GM18499 (cell line): Measurements from ENCODE around the gene CENPH.
"Not testable (repeated sequence)": the region's sequence is repeated elsewhere in the genome, so short reads cannot be mapped to it uniquely, and the experiment has no call there.

Experiments used
- ATAC-seq: cut with Tn5 transposase; IDR thresholded peaks from one replicate; pipeline ENCODE4 v1.9.1; 2021; ENCODE audit warnings: moderate number of reproducible peaks; ENCODE audit not compliant: insufficient read depth, unreplicated experiment

Gene CENPH

GRCh38 chr5:69189162-69190086, at the start of gene CENPH:
CENPH (plus strand) TSS chr5:69189583; CDS start chr5:69189635, 52 bp downstream.
- peak; percentile 56 for ATAC-seq

DNA sequence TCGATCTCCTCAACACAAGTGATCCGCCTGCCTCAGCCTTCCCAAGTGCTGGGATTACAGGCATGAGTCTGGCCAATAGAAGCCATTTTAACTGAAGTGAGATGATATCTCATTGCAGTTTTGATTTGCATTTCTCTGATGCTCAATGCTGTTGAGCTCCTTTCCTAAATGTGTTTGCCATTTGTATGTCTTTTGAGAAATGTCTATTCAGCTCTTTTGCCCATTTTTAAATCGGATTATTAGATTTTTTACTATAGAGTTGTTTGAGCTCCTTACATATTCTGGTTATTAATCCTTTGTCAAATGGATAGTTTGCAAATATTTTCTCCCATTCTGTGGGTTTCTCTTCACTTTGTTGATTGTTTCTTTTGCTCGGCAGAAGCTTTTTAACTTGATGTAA, 49.1 kb upstream of the CENPH start:
- not testable (repeated sequence) for ATAC-seq

DNA sequence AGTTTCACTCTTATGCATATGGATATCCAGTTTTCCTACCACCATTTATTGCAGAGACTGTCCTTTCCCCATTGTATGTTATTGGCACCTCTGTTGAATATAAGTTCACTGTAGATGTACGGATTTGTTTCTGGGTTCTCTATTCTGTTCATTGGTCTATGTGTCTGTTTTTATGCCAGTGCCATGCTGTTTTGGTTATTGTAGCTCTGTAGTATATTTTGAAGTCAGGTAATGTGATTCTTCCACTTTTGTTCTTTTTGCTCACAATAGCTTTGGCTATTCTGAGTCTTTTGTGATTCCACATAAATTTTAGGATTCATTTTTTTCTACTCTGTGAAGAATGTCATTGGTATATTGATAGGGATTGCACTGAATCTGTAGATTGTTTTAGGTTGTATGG, 48.6 kb upstream of the CENPH start:
- ATAC-seq, result no peak

GRCh38 chr5:69148576-69148975, 40.8 kb upstream of the CENPH start:
- not testable (repeated sequence) for ATAC-seq

GRCh38 chr5:69148981-69149675, 40.3 kb upstream of the CENPH start:
- no peak for ATAC-seq

- ATAC-seq, result no peak
Measured at GRCh38 chr5:69149676-69150010, 39.7 kb upstream of the CENPH start.

DNA sequence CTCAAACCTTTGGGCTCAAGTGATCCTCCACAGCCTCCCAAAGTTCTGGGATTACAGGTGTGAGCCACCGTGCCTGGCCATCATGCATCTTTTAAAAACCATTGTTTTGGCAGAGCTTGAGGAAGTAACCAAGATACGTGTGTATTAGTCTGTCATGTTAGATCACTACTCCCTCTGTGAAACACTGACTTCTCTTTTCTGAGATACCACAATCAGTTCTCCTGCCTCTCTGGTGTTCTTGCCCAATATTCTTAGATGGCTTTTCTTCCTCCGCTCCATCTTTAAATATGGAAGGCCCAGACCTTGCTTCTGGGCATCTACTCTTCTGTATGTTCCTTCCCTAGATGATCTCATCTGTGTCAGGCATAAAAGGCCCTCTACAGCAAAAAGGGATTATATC, 36.7 kb upstream of the CENPH start:
- no peak for ATAC-seq

DNA sequence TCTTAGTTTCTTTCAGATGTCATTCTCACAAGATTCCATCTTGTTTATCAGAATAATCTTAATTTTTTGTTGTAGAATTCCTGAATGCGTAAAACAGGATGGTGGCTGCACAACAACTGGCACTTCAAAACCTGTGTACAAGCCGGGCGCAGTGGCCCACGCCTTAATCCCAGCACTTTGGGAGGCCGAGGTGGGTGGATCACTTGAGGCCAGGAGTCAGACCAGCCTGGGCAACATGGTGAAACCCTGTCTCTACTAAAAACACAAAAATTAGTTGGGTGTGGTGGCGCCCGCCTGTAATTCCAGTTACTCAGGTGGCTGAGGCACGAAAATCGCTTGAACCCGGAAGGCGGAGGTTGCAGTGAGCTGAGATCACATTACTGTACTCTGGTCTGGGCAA, 32.9 kb upstream of the CENPH start:
- ATAC-seq, result no peak

DNA sequence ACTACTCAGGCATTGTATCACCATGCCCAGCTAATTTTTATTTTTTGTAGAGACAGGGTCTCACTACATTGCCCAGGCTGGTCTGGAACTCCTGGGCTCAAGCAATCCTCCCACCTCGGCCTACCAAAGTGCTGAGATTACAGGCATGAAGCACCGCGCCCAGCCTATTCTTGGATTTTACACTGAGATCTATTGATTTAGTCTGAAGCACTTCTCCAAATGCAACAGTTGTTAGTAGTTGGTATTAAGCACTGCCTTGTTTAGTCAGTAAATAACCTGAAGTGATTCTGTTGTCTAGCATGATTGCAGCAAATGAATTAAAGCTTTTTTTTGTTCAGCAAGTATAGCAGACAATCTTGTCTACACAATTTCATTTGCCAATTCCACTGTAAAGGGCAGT, 31.3 kb upstream of the CENPH start:
- no peak for ATAC-seq

GRCh38 chr5:69160651-69161050, 28.7 kb upstream of the CENPH start:
- no peak for ATAC-seq

DNA sequence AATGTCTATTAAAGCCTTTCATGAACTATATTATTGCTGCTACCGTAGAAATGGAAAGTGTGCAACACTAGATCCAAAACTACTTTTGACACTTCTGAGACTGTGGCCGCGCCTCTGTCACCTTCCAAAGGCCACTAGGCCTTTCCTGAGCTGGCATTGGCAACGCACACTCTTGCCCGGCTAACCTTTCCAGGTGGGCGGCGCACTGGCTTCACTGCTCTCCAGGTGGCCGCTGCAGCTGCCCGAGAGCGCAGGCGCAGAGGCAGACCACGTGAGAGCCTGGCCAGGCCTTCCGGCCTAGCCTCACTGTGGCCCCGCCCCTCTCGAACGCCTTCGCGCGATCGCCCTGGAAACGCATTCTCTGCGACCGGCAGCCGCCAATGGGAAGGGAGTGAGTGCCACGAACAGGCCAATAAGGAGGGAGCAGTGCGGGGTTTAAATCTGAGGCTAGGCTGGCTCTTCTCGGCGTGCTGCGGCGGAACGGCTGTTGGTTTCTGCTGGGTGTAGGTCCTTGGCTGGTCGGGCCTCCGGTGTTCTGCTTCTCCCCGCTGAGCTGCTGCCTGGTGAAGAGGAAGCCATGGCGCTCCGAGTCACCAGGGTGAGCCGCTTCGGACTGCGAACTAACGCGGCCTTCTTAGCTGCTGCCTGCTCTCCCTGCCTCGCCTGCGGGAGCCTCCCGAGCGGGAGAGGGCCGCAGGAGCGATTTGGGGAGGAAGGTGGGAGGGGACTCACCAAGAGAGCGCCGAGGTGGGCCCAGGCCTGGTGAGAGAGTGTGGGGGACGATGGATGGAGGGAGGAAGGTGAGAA, 22.5 kb upstream of the CENPH start, which contains the start of gene CCNB1:
Gene CCNB1, plus strand, starts transcription at position 465 of the 807 bp plus-strand sequence. Its CDS starts 113 bp downstream, at position 578.
- peak; percentile 97 for ATAC-seq

GRCh38 chr5:69167493-69167855, 21.9 kb upstream of the CENPH start:
- ATAC-seq, result no peak

DNA sequence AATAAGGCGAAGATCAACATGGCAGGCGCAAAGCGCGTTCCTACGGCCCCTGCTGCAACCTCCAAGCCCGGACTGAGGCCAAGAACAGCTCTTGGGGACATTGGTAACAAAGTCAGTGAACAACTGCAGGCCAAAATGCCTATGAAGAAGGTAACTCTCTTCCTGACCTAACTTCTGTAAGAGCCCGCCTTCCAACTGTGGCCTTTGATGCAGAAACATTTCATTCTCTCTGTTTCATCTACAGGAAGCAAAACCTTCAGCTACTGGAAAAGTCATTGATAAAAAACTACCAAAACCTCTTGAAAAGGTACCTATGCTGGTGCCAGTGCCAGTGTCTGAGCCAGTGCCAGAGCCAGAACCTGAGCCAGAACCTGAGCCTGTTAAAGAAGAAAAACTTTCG, 21.5 kb upstream of the CENPH start:
- no peak for ATAC-seq

DNA sequence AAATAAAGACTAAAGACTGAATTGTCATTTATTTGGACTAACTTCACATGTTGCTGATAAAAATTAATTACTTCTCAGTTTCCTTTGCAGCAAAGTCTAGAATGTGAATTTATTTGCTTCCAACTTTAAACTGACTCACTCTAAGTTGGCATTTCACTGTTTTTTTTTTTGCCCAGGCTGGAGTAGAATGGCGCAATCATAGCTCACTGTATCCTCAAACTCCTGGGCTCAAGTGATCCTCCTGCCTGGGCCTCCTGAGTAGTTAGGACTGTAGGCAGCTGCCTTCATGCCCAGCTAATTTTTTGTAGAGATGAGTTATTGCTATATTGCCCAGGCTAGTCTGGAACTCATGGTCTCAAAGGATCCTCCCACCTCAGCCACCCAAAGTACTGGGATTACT, 18.9 kb upstream of the CENPH start:
- no peak for ATAC-seq

- ATAC-seq, result no peak
Measured at GRCh38 chr5:69170969-69171368, 18.4 kb upstream of the CENPH start.

DNA sequence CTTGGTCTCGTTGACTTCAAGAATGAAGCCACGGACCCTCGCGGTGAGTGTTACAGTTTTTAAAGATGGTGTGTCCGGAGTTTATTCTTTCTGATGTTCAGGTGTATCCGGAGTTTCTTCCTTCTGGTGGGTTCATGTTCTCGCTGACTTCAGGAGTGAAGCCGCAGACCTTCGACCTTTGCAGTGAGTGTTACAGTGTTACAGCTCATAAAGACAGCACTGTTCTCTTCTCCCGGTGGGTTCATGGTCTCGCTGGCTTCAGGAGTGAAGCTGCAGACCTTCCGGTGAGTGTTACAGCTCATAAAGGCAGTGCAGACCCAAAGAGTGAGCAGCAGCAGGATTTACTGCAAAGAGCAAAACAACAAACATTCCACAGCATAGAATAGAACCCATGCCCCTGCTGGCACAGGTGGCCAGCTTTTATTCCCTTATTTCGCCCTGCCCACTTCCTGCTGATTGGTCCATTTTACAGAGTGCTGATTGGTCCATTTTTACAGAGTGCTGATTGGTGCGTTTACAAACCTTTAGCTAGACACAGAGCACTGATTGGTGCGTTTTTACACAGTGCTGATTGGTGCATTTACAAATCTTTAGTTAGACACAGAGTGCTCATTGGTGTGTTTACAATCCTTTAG, 7.6 kb upstream of the CENPH start:
- not testable (repeated sequence) for ATAC-seq

DNA sequence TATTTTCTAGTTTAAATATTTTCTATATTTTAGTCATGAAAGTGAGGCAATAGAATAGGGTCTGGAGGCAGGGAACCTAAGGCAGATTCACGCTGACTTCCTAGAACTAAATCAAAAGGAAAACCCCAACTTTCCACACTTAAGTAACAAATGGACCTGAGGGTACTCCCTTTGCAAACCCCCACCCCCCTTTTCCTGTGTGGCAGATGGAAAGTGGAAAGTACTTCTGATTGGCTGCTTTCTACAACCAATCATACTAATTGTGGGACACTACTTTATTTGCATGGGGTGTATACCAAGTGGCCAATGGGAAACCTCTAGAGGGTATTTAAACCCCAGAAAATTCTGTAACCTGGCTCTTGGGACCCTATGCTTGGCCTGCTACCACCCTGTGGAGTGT, 4.8 kb upstream of the CENPH start:
- ATAC-seq, result no peak

- no peak for ATAC-seq
Measured at GRCh38 chr5:69187342-69187741, 2.0 kb upstream of the CENPH start.

GRCh38 chr5:69188811-69189161, 597 bp upstream of the CENPH start:
- no peak for ATAC-seq

GRCh38 chr5:69202497-69202896, 13.1 kb downstream of the CENPH start:
- no peak for ATAC-seq
